Neutrophil (primary cell): ENCODE data around the gene DOK7.

Source experiments
- H3K27ac ChIP-seq: fragments of 200-600 bp; sonication (generic); 2 replicates; pipeline ENCODE4 v1.5.1; 2016; ENCODE audit warnings: mild to moderate bottlenecking, moderate library complexity
- H3K27me3 ChIP-seq: fragments of 200-600 bp; sonication (generic); 2 replicates; pipeline ENCODE4 v1.6.0; 2016; ENCODE audit warnings: mild to moderate bottlenecking
- H3K36me3 ChIP-seq: fragments of 200-600 bp; sonication (generic); 2 replicates; pipeline ENCODE4 v1.5.1; 2017
- H3K4me1 ChIP-seq, 2 experiments: fragments of 200-600 bp in 1 of 2; sonication (generic) in 1 of 2; 1 replicate in 1 of 2; 2 replicates in 1 of 2; pipeline versions ENCODE4 v1.5.1 to v1.6.1; 2013 to 2016; ENCODE audit warnings: low read depth in 1 of 2, low read length in 1 of 2, mild to moderate bottlenecking in 1 of 2, moderate library complexity in 1 of 2; ENCODE audit not compliant: control insufficient read depth in 1 of 2, insufficient read depth in 1 of 2
- H3K4me3 ChIP-seq, 2 experiments: fragments of 200-600 bp in 1 of 2; sonication (generic) in 1 of 2; 1 replicate in 1 of 2; 2 replicates in 1 of 2; pipeline ENCODE4 v1.5.1; 2013 to 2016; ENCODE audit warnings: low read depth in 1 of 2, low read length in 1 of 2, mild to moderate bottlenecking in 1 of 2, moderate library complexity in 1 of 2
- H3K9me3 ChIP-seq: fragments of 200-600 bp; sonication (generic); 2 replicates; pipeline ENCODE4 v1.5.1; 2016
- TF ChIP-seq, protein P1 (sequence below): fragments of 200-600 bp; sonication (generic); IDR thresholded peaks from 2 replicates; pipeline ENCODE4 v1.5.1; 2016; ENCODE audit warnings: antibody characterized with exemption

Gene DOK7

DNA sequence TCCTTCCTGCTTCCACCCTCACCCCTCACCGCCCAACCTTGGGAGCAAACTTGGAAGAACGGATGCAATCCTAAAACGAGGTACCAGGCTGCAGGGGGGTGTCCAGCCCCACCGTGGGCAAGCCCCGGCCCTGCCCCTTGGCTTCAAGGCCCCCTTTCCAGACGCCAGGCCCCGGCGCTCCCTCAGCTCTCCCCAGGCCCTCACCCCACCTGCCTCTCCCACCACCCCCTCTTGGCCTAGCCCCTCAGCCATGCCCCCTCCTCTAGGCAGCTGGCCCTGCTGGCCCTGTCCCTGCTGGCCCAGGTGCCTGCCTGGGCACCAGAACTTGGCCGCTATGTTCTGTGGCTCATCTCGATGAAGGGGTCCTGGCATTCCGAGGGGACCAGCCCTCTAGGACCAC, 35.3 kb downstream of the DOK7 start:
- H3K9me3 ChIP-seq, result no peaks in the 10 kb centered on the region
- peaks cover 25% of the 10 kb centered on the region for H3K27me3 ChIP-seq
- no peaks in the 10 kb centered on the region for H3K4me1 ChIP-seq
- no peak overlapping the region for H3K4me3 ChIP-seq
- H3K27ac ChIP-seq, result no peak overlapping the region
- peaks cover 46% of the 10 kb centered on the region for H3K36me3 ChIP-seq
- TF ChIP-seq, protein P1, sequence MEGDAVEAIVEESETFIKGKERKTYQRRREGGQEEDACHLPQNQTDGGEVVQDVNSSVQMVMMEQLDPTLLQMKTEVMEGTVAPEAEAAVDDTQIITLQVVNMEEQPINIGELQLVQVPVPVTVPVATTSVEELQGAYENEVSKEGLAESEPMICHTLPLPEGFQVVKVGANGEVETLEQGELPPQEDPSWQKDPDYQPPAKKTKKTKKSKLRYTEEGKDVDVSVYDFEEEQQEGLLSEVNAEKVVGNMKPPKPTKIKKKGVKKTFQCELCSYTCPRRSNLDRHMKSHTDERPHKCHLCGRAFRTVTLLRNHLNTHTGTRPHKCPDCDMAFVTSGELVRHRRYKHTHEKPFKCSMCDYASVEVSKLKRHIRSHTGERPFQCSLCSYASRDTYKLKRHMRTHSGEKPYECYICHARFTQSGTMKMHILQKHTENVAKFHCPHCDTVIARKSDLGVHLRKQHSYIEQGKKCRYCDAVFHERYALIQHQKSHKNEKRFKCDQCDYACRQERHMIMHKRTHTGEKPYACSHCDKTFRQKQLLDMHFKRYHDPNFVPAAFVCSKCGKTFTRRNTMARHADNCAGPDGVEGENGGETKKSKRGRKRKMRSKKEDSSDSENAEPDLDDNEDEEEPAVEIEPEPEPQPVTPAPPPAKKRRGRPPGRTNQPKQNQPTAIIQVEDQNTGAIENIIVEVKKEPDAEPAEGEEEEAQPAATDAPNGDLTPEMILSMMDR, result no peak

DNA sequence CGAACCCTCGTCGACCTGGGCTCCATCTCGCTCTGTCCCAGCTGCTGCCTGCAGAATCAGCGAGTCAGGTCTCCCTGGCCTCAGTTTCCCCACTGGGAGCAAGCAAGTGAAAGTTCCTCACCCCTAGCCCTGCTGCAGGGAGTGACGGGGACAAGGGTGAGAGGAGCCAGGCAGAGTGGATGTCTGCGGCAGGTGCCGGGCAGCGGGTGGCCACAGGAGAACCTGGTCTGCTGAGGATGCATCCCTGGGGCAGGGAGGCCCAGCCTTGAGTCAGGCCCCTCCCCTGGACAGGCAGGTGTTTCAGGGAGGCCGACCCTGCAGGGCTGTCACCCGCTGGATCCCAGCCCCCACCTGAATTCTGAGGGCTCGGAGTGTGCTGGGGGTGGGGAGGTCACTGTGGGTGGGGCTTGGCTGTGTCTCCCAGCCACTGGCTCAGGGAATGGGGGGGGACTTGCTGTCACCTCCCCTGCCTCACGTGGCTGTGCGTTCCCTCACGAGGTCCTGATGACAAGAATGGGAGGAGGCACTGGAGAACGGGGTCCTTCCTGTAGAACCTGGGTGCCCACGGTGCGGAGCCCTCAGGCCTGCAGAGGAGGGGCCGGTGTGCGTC, 35.9 kb downstream of the DOK7 start:
- no peak overlapping the region for H3K4me3 ChIP-seq
- no peak overlapping the region for H3K27ac ChIP-seq
- TF ChIP-seq, protein P1, result no peak
- no peaks in the 10 kb centered on the region for H3K9me3 ChIP-seq
- peaks cover 52% of the 10 kb centered on the region for H3K36me3 ChIP-seq
- no peaks in the 10 kb centered on the region for H3K4me1 ChIP-seq
- H3K27me3 ChIP-seq, result peaks cover 19% of the 10 kb centered on the region

DNA sequence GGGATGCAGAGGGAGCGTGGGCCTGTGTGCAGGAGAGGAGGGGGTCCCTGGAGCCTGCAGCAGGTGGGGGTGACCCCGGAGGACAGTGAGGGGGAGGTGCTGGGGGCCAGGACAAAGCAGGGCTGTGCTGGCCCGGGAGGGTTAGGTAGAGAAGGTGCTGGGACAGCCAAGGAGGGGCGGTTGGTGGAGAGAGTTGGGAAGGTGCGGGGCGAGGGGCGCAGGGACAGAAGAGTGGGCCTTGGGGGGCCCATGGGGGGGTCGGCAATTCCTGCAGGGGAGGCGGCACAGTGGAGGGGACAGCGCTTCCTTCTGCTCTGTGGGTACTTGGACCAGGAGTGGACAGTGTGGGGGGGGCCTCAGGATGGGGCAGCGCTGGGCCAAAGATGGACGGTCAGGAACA, 36.6 kb downstream of the DOK7 start:
- Histone ChIP-seq H3K27ac (no peak overlapping the region), H3K27me3 (peaks cover 12% of the 10 kb centered on the region), H3K4me3 (no peak overlapping the region), H3K4me1 (no peaks in the 10 kb centered on the region), H3K9me3 (no peaks in the 10 kb centered on the region), H3K36me3 (peaks cover 56% of the 10 kb centered on the region)
- TF ChIP-seq, protein P1, result no peak

DNA sequence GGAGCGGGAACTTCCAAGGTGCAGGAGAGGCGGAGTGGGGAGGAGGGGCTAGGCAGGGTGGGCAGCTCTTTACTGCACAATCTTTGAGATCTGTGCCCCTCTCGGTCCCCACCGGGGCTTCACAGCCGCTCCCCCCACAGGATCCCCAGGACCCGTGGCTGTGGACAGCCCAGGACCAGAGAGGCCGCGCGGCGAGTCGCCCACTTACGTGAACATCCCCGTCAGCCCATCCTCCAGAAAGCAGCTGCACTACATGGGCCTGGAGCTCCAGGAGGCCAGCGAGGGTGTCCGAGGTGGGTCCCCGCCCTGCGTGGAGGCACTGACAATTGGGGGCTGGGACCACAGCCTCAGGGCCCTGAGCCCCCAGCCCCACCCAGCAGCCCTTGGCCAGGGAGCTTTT, 37.0 kb downstream of the DOK7 start:
- H3K27me3 ChIP-seq, result peaks cover 10% of the 10 kb centered on the region
- TF ChIP-seq, protein P1, result no peak
- no peak overlapping the region for H3K27ac ChIP-seq
- H3K4me3 ChIP-seq, result no peak overlapping the region
- no peaks in the 10 kb centered on the region for H3K9me3 ChIP-seq
- H3K4me1 ChIP-seq, result no peaks in the 10 kb centered on the region
- peaks cover 60% of the 10 kb centered on the region for H3K36me3 ChIP-seq

DNA sequence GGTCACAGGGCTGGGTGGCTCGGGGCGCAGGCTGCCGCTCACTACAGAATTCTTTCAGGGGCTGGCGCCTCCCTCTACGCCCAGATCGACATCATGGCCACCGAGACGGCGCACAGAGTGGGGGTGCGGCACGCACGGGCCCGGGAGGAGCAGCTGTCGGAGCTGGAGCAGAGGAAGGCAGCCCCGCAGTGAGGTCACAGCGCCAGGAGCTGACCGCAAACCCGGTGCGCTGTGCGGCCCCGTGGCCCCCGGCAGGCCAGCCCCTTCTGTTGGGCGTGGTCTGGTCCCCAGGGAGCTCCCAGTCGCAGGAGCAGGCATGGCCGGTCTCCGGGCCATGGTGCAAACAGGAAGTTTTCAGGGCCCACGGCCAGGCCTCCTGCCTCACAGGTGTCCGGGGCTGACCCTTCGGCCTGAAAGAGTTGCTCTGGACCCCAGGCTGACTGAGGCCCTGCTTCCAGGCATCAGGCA, 37.6 kb downstream of the DOK7 start:
- TF ChIP-seq, protein P1, result no peak
- Histone ChIP-seq H3K27me3 (peaks cover 9% of the 10 kb centered on the region), H3K36me3 (peaks cover 66% of the 10 kb centered on the region), H3K4me1 (no peaks in the 10 kb centered on the region), H3K4me3 (no peak overlapping the region), H3K27ac (no peak overlapping the region), H3K9me3 (no peaks in the 10 kb centered on the region)
